CD4-positive, alpha-beta T cell (primary cell): ENCODE measurements around the gene NNAT. TPM values are rescaled to one million over a fixed set of nuclear protein-coding genes. Genes with fewer than 3 reads are reported as not detected.

ENCODE experiments used
- ATAC-seq: fragments of 200-7000 bp; cut with Tn5 transposase; one replicate; pipeline ENCODE4 v1.10.0; 2022; ENCODE audit warnings: mild to moderate bottlenecking; ENCODE audit not compliant: poor library complexity
- CTCF ChIA-PET: fragments of 350-600 bp; sonication (Branson Sonifier 250); formaldehyde crosslinking; loops from one replicate; lab custom pipeline; 2021; ENCODE audit warnings: antibody characterized with exemption, inconsistent platforms; lab: Charles Lee
- POLR2A ChIA-PET: fragments of 350-600 bp; sonication (Branson Sonifier 250); formaldehyde crosslinking; loops from one replicate; lab custom pipeline; 2021; ENCODE audit warnings: antibody characterized with exemption, inconsistent platforms; lab: Charles Lee
- DNase-seq, 14 experiments: peaks; one replicate each; pipeline ENCODE4 v3.0.0-alpha.2; 2013 to 2020; ENCODE audit warnings: mixed read lengths in 2 of 14
- H3K27ac ChIP-seq, 2 donors: one replicate each; pipeline versions ENCODE4 v1.5.1 to v1.7.0; 2013; ENCODE audit warnings: low read length in 2 of 2, low read depth in 1 of 2, mild to moderate bottlenecking in 1 of 2
- H3K27me3 ChIP-seq, 2 experiments: 1 replicate in 1 of 2; 2 replicates in 1 of 2; pipeline versions ENCODE4 v1.6.1 to v1.7.0; 2013; ENCODE audit warnings: low read length in 2 of 2, control low read depth in 1 of 2, mild to moderate bottlenecking in 1 of 2, moderate library complexity in 1 of 2; ENCODE audit not compliant: insufficient read depth in 2 of 2, control insufficient read depth in 1 of 2
- H3K36me3 ChIP-seq: one replicate; pipeline ENCODE4 v1.6.1; 2013; ENCODE audit warnings: low read length, control low read depth; ENCODE audit not compliant: insufficient read depth
- H3K4me1 ChIP-seq: one replicate; pipeline ENCODE4 v1.6.1; 2013; ENCODE audit warnings: low read length, control low read depth; ENCODE audit not compliant: insufficient read depth
- H3K4me3 ChIP-seq: one replicate; pipeline ENCODE4 v1.5.1; 2013; ENCODE audit warnings: mild to moderate bottlenecking, low read length, moderate library complexity
- H3K9me3 ChIP-seq, 2 experiments: 1 replicate in 1 of 2; 2 replicates in 1 of 2; pipeline versions ENCODE4 v1.6.1 to v1.7.0; 2013; ENCODE audit warnings: low read length in 2 of 2, mild to moderate bottlenecking in 2 of 2, control low read depth in 1 of 2, moderate library complexity in 1 of 2; ENCODE audit not compliant: control insufficient read depth in 1 of 2, insufficient read depth in 1 of 2
- H3K27ac Mint-ChIP-seq: one replicate; pipeline ENCODE4 v1.8.0; 2020; ENCODE audit warnings: mixed read lengths
- H3K27me3 Mint-ChIP-seq: one replicate; pipeline ENCODE4 v1.8.0; 2021; ENCODE audit warnings: mixed read lengths
- H3K36me3 Mint-ChIP-seq: one replicate; pipeline ENCODE4 v1.8.0; 2021; ENCODE audit warnings: low read depth, mixed read lengths
- H3K4me1 Mint-ChIP-seq: one replicate; pipeline ENCODE4 v1.8.0; 2021; ENCODE audit warnings: low read depth, mixed read lengths
- H3K4me3 Mint-ChIP-seq: one replicate; pipeline ENCODE4 v1.8.0; 2020; ENCODE audit warnings: mild to moderate bottlenecking, mixed read lengths
- H3K9me3 Mint-ChIP-seq: one replicate; pipeline ENCODE4 v1.8.0; 2020; ENCODE audit warnings: mixed read lengths
- CTCF ChIP-seq: fragments of 200-600 bp; IDR thresholded peaks from one replicate; pipeline ENCODE4 v1.8.0; 2022; ENCODE audit warnings: antibody characterized with exemption, mild to moderate bottlenecking
- intact Hi-C, 2 experiments: fragments of 100-400 bp; cut with DNase I in 1 of 2; cut with micrococcal nuclease in 1 of 2; formaldehyde crosslinking; loops; one replicate each; pipeline versions ENCODE4 v1.15.1 to v1.9.0; 2023 to 2025; cut with DNase I, micrococcal nuclease
- total RNA-seq, 174 experiments: library from RNA in 2 of 174; stranded (reverse) in 2 of 174; gene quantifications; one replicate each; pipeline ENCODE4 v1.2.3 and lab custom pipeline; 2021 to 2026

Gene NNAT
- total RNA-seq, 2 experiments from 2014 or later: not detected

GRCh38 chr20:37527638-37528445, 6.8 kb downstream of the NNAT start, which contains the start of gene BLCAP:
BLCAP (minus strand) TSS chr20:37527876; CDS start chr20:37519174, 8,702 bp downstream.
- Histone ChIP-seq H3K36me3 (peaks cover 2% of the 10 kb centered on the region), H3K4me3 (peak within 1 kb of the TSS; percentile 100), H3K4me1 (peaks cover 53% of the 10 kb centered on the region), H3K9me3 (no peaks in the 10 kb centered on the region), H3K27ac (peak within 1 kb of the TSS; percentile 99), H3K27me3 (no peaks in the 10 kb centered on the region)
- no peak for TF ChIP-seq CTCF
- Mint-ChIP-seq H3K27ac (peak within 1 kb of the TSS; percentile 98), H3K9me3 (no peaks in the 10 kb centered on the region), H3K4me1 (peaks cover 52% of the 10 kb centered on the region), H3K4me3 (peak within 1 kb of the TSS; percentile 94), H3K36me3 (peaks cover 21% of the 10 kb centered on the region), H3K27me3 (no peaks in the 10 kb centered on the region)
- CTCF ChIA-PET: interaction anchor here (1.2 kb wide), 1 partner anchor 332 kb away, joined by 6 read pairs; no protein-coding TSS in a partner anchor
- DNase-seq: peak; percentile 89 to 97 (median 92)
- intact Hi-C loops: loop anchor here (2.0 to 5.0 kb wide), 5 partner anchors 167 to 431 kb away; partner anchors contain the start of genes CTNNBL1 (in 1 of the 2), MANBAL (in 1 of the 2), MROH8 (in 1 of the 2) and RBL1 (in 1 of the 2)
- POLR2A ChIA-PET: interaction anchor here (0.8 to 3.6 kb wide), 7 partner anchors 10 to 954 kb away, joined by 3 to 27 read pairs (median 3); partner anchors contain the start of genes MANBAL, MROH8, RPN2 and TGIF2
- peak; percentile 92 for ATAC-seq

GRCh38 chr20:37528446-37529213, 7.6 kb downstream of the NNAT start:
- Mint-ChIP-seq H3K27ac (peak overlapping the region; percentile 98), H3K4me1 (peaks cover 46% of the 10 kb centered on the region), H3K9me3 (no peaks in the 10 kb centered on the region), H3K4me3 (peak overlapping the region; percentile 94), H3K27me3 (no peaks in the 10 kb centered on the region), H3K36me3 (peaks cover 16% of the 10 kb centered on the region)
- Histone ChIP-seq H3K4me1 (peaks cover 48% of the 10 kb centered on the region), H3K27me3 (no peaks in the 10 kb centered on the region), H3K27ac (peak overlapping the region; percentile 99), H3K4me3 (peak overlapping the region; percentile 100), H3K9me3 (no peaks in the 10 kb centered on the region), H3K36me3 (no peaks in the 10 kb centered on the region)
- no peak for DNase-seq
- CTCF ChIA-PET: interaction anchor here (1.2 kb wide), 1 partner anchor 333 kb away, joined by 6 read pairs; no protein-coding TSS in a partner anchor
- intact Hi-C loops: loop anchor here in 1 of 2 experiments (2.0 to 5.0 kb wide), 4 partner anchors 166 to 431 kb away; partner anchors contain the start of genes CTNNBL1, MANBAL, MROH8 and RBL1
- POLR2A ChIA-PET: interaction anchor here (1.0 to 3.6 kb wide), 3 partner anchors 22 to 350 kb away, joined by 3 to 27 read pairs (median 11); partner anchors contain the start of genes MANBAL, MROH8 and RPN2
- no peak for ATAC-seq
- no peak for TF ChIP-seq CTCF
